GM19193 (cell line): ENCODE data around the gene WDR76.

Experiments used
- POLR2A ChIP-seq: IDR thresholded peaks from 4 replicates; pipeline ENCODE4 v1.6.1; 2011; ENCODE audit not compliant: insufficient read depth, insufficient read length; ENCODE audit errors: extremely low read depth

The WDR76 gene

GRCh38 chr15:43800286-43801141 is 26.3 kb upstream of the WDR76 start, which contains the start of gene HYPK:
Gene HYPK (plus strand): TSS chr15:43800599. CDS start chr15:43800623, 24 bp downstream.
- peak; percentile 78 for TF ChIP-seq POLR2A

GRCh38 chr15:43808435-43808950 is 18.3 kb upstream of the WDR76 start:
- no peak for TF ChIP-seq POLR2A

GRCh38 chr15:43808960-43809678 is 17.7 kb upstream of the WDR76 start:
- TF ChIP-seq POLR2A: no peak

- no peak for TF ChIP-seq POLR2A
Measured at GRCh38 chr15:43821505-43821904, 5.3 kb upstream of the WDR76 start.

GRCh38 chr15:43824302-43825246 is 2.2 kb upstream of the WDR76 start, which contains the start of gene MFAP1:
Gene MFAP1 (minus strand): TSS chr15:43824690. CDS start chr15:43824569, 121 bp downstream.
- peak; percentile 93 for TF ChIP-seq POLR2A

GRCh38 chr15:43826029-43826507 is 734 bp upstream of the WDR76 start:
- TF ChIP-seq POLR2A: no peak

GRCh38 chr15:43828061-43828657 is 1.4 kb downstream of the WDR76 start:
- no peak for TF ChIP-seq POLR2A

- no peak for TF ChIP-seq POLR2A
Measured at GRCh38 chr15:43845421-43845820, 18.6 kb downstream of the WDR76 start.

- TF ChIP-seq POLR2A: no peak
Measured at GRCh38 chr15:43851251-43851650, 24.4 kb downstream of the WDR76 start.

GRCh38 chr15:43852607-43853006 is 25.8 kb downstream of the WDR76 start:
- TF ChIP-seq POLR2A: no peak

GRCh38 chr15:43854801-43855200 is 28.0 kb downstream of the WDR76 start:
- no peak for TF ChIP-seq POLR2A

- TF ChIP-seq POLR2A: no peak
Measured at GRCh38 chr15:43859546-43859945, 32.7 kb downstream of the WDR76 start.

GRCh38 chr15:43867096-43867495 is 40.3 kb downstream of the WDR76 start:
- no peak for TF ChIP-seq POLR2A

- TF ChIP-seq POLR2A: no peak
Measured at GRCh38 chr15:43868406-43868805, 41.6 kb downstream of the WDR76 start.
